Suppressor macrophage treated with lipopolysaccharide for 4 hours (primary cell): ENCODE data around the gene KCNE1.
A peak's percentile ranks its signal among the peaks of the same experiment; 100 is the strongest.
"Not testable (repeated sequence)": the region's sequence is repeated elsewhere in the genome, so short reads cannot be mapped to it uniquely, and the experiment has no call there.

Experiments used
- DNase-seq: peaks from one replicate; pipeline ENCODE4 v3.0.0-alpha.2; 2020

The KCNE1 gene

DNA sequence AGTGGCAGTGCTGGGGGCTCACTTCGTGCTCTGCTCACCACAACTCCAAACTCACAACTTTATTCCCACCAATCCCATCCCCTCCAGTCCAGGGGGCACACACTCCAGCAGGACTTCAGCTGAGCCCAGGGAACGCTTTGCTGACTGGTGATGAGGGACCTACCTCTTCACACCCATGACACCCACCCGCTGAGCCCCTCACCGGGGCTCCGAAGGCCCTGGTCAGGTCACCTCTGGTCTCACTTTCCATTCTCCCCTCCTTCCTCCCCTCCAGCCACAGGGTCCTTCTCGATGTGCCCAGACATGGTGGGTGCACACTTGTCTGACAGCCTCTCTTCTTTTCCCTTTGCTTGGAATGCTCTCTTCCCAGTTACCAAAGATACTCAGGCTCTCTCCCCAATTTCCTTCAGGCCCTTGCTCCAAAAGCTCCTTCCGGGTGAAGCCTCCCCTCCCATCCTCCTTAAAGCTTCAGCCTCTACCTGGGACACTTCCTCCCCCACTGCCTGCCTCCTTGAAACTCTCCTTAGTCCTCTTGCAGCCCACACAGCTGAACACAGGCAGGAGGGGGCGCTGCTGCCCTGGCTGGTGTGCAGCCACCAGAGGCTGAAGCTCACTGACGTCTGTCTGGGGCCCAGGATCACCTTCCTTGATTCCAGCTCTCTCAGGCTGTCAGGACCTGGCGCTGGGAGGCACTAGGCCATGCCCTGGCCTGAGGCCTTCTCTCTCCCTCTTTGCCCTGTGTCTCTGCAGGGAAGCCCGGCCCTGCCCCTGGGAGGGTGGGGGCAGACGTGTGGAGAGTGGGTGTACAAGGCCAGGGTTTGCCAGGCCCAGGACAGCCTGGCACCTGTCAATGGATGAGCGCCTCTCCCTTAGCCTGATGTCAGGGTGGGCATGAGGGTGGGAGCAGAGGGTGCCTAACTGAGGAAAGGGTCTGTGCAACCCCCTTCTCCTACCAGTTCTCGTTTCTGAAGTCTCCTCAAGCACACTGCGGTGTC, 1.6 kb downstream of the KCNE1 start:
- DNase-seq, result peak; percentile 83

DNA sequence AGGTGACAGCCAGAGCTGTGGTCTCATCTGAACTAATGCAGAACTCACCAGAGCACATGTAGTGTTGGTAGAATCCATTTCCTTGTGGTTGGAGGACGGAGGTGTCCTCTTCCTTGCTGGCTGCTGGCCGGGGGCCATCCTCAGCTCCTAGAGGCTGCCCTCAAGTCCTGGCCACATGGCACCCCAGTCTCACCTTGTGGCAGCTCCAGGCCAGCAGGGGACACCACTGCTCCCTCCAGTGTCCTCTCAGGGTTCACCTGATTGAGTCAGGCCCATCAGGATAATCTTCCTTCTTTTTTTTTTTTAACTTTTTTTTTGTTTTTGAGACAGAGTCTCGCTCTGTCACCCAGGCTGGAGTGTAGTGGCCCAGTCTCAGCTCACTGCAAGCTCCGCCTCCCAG, 2.9 kb downstream of the KCNE1 start:
- DNase-seq, result no peak

- peak; percentile 81 for DNase-seq
These were observed 7.4 kb downstream of the KCNE1 start for GRCh38 chr21:34504595-34504994.

- no peak for DNase-seq
These were observed 9.4 kb downstream of the KCNE1 start for GRCh38 chr21:34502480-34503106.

GRCh38 chr21:34501716-34502115, 10.3 kb downstream of the KCNE1 start:
- DNase-seq, result no peak

GRCh38 chr21:34500191-34500590, 11.8 kb downstream of the KCNE1 start:
- DNase-seq, result no peak

DNA sequence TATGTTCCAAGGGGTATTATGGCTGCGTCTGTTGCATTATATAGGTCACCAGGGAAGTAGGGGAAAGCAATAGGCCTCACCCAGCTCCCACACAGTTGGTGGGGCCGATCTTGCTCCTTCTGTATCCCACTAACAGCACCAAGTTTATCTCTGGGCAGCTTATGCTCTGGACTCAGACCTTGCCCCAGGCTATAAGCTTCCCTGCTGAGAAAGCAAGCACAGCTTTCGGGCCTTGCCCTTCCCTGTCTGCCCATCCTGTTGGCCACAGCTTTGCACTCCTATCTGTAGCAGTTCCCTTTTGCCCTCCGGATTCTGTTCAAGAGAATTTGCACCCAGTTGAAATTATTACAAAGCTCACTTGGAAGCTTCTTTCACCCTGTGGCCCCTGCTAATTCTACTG, 12.9 kb downstream of the KCNE1 start:
- no peak for DNase-seq

GRCh38 chr21:34498623-34499022, 13.4 kb downstream of the KCNE1 start:
- no peak for DNase-seq

- DNase-seq, result not testable (repeated sequence)
These were observed 28.2 kb downstream of the KCNE1 start for GRCh38 chr21:34483854-34484253.

GRCh38 chr21:34483435-34483834, 28.6 kb downstream of the KCNE1 start:
- not testable (repeated sequence) for DNase-seq

GRCh38 chr21:34467333-34467732, 44.7 kb downstream of the KCNE1 start:
- not testable (repeated sequence) for DNase-seq

DNA sequence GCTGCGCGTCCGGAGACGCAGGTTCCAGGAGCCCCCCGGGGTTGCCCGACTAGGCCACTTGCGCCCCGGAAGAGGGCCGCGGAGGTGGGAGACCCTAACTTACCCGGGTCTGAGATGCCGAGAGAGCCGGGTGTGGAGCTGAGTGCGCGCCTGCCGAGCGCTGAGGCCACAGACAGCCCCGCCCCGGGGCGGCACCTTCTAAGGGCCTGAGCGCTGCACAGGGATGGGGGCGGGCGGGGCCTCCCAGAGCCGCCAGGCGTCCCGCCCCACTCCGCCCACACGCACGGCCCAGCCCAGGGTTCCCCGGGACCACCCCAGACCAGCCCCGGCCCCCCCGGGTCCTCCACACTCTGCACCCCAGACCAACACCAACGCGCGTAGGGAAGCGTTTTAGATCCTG, 52.6 kb downstream of the KCNE1 start:
- not testable (repeated sequence) for DNase-seq

- DNase-seq, result not testable (repeated sequence)
These were observed 53.7 kb downstream of the KCNE1 start for GRCh38 chr21:34458266-34458665.

DNA sequence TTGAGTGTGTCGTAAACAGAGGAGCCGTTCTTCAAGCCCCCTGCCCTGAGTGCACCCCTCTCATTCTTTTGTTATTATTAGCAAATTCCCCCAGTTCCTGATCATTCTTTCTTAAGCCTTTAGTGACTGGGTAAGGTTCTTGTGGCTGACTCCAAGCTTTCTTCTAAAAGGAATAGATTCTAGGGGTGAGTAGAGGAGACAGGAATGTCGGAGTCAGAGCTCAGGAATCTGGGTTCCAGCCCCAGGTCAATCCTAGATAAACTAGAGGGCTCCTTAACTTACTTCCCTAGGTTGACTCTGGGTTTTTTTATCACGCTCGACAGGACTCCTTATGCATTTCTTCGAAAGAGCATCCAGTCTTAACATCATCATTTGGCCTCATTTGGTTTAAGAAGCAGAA, 55.8 kb downstream of the KCNE1 start:
- DNase-seq, result not testable (repeated sequence)

- not testable (repeated sequence) for DNase-seq
These were observed 56.4 kb downstream of the KCNE1 start for GRCh38 chr21:34455628-34456027.

DNA sequence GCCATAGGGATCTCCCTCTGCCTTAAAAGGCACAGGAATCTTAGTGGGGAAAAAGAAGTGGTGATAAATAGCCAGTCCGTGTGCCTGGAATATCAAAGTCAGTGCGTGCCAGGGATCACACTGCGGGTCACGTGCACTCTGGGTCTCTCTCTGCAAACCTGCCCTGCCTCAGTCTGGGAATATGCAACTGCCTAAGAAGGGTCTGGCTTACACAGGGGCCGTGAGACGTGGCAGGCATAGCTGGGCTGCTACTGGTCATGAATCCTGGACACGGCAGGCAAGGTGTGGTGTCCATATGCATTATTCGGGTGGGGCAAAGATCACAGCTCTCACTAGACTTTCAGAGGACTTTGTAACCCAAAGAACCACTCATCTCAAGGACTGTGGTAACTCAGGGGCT, 65.0 kb downstream of the KCNE1 start:
- DNase-seq, result not testable (repeated sequence)

DNA sequence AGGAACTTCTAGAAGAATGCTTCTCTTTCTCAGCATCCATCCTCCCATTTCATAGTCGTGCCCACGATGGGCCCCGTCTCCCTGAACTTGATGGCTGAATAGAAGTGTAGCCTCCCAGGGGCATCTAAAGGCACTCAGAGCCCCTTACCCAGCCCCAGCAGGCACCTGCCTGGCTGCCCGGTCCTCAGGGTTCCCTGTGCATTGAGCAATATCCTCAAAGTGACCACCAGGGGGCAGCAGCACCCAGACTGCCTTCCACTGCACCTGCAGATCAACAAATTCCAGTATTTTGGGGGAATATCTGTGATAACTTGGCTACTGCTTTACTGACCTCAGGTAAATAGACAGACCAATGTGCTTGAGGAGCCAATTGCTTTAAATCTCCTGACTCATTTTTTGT, 68.5 kb downstream of the KCNE1 start:
- not testable (repeated sequence) for DNase-seq

DNA sequence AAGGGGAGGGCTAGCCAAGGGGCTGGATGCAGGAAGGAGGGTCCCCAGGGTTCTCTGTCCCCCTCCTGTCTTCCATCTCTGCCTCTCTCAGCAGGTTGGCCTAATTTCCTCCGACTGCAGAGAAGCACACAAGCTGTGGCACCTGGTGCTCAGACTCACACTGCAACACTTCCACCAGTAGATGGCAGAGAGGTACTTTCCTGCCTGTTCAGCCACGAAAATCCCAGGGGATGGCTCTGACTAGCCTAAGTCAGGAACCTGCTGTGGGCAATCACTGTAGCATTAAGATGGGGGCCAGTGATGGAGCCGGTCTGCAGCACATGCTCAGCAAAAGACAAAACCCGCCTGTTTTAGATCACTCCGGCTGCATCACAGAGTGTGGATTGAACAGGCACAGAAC, 82.3 kb downstream of the KCNE1 start:
- DNase-seq, result not testable (repeated sequence)

DNA sequence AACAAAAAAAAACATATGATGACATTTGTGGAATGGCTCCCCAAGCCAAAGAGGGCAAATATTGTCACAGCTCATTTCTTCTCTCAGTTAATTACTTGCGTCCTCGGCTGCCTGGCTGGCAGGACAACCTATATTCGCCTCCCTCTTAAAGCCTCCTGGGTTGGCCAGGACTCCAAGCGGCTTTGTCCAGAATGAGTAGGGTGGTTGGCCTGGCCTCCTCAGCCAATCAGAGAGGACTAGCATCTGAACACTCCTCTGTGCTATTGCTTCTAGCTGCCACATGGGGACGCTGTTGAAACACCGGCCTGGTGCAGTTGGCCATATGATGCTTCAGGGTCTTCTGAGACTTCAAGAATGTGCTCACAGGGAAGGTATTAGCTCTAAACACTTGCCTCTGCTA, 83.6 kb downstream of the KCNE1 start:
- DNase-seq, result not testable (repeated sequence)

DNA sequence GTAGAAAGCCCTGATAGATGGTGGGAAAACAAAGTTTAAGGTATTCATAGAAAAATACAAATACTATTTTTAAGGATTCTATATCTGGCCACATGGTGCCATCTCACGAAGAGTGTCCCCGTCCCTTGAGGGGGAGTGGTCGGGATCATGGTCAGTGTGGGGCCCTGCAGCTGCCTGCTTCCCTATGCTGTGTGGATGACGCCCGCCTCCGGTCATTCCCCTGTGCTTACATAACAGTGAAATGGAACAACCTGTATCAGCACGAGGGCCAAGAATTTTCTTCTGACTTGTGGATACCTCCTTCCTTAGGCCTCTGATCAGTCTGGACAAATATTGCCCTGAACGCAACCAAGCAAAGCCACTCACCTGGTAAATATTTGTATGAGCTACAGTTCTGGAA, 84.7 kb downstream of the KCNE1 start:
- DNase-seq, result not testable (repeated sequence)

GRCh38 chr21:34423805-34424204, 88.2 kb downstream of the KCNE1 start, which contains the start of gene SMIM34:
SMIM34 (minus strand) TSS chr21:34423951; CDS start chr21:34423839, 112 bp downstream.
- not testable (repeated sequence) for DNase-seq

DNA sequence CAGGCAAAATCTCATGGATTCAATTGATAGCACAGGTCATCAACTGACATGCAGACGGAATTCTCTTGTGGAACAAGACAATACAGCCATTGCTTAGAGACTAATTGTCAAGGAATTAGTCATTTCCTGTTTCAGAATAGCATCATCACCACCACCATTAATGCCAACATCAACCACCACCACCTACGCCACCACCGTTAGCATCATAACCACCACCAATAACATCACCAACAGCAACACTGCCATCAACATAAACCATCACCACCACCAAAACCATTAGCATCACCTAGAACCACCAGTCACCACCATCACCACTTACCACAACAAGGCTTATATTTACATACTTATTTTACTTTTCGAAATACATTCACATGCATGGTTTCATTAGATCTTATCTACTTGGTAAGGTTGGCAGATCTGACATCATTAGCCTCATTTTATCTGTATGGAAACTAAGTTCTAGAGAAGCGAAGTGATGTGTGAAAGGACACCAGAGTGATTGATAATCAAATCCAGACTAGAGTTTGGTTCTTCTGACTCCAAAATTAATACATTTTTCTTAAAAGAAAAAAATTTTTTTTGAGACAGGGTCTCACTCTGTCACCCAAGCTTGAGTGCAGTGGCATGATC, 94.4 kb downstream of the KCNE1 start:
- DNase-seq, result not testable (repeated sequence)

GRCh38 chr21:34407294-34407693, 104.7 kb downstream of the KCNE1 start:
- not testable (repeated sequence) for DNase-seq
